GM18951 (cell line): Measurements from ENCODE around the gene CCNB1IP1.
"Not testable (repeated sequence)": the region's sequence is repeated elsewhere in the genome, so short reads cannot be mapped to it uniquely, and the experiment has no call there.

Experiments used
- POLR2A ChIP-seq: IDR thresholded peaks from 4 replicates; pipeline ENCODE4 v1.6.1; 2011; ENCODE audit warnings: mild to moderate bottlenecking; ENCODE audit not compliant: insufficient read length, insufficient read depth; ENCODE audit errors: extremely low read depth
- in situ Hi-C: fragments of 300-500 bp; cut with MboI; formaldehyde crosslinking; loops from one replicate; pipeline ENCODE4 v1.12.0; 2022; ENCODE audit warnings: low sequenced_read_pairs, mixed read lengths, inconsistent platforms; ENCODE audit not compliant: unreplicated experiment

The CCNB1IP1 gene

DNA sequence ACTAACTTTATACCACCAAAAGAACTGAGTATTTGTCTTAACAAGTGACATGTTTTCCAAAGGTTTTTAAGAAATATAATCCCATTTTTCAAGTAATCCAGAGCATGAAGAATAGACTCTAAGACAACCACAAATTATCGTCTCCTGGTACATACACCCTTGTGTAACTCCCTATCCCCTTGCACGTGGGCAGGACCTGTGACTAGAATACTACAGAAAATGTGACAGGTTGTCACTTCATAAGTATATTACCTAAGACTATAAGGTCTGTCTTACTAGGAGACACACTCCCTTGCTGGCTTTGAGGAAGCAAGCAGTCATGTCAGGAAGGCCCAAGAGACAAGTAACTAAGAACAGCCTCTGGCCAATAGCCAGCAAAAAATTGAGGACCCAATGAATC, 19.1 kb downstream of the CCNB1IP1 start:
- in situ Hi-C loops = no loop called here
- TF ChIP-seq POLR2A = no peak

DNA sequence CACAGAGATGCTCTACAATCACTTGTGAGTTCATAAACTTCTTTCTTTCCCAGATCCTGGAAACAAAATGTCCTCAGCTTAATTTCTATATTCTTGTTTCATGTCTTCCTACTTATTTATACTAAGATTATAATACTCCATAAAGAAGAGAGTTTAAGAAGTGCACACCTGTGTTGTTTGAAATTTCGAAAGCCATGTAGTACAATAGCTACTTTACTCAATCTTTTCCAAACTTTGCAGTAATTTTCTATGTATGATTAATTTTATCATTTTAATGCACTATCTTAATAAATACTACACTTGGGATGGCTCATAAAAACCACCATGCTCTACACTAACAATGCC, 27.0 kb downstream of the CCNB1IP1 start:
- in situ Hi-C loops = no loop called here
- TF ChIP-seq POLR2A = no peak

DNA sequence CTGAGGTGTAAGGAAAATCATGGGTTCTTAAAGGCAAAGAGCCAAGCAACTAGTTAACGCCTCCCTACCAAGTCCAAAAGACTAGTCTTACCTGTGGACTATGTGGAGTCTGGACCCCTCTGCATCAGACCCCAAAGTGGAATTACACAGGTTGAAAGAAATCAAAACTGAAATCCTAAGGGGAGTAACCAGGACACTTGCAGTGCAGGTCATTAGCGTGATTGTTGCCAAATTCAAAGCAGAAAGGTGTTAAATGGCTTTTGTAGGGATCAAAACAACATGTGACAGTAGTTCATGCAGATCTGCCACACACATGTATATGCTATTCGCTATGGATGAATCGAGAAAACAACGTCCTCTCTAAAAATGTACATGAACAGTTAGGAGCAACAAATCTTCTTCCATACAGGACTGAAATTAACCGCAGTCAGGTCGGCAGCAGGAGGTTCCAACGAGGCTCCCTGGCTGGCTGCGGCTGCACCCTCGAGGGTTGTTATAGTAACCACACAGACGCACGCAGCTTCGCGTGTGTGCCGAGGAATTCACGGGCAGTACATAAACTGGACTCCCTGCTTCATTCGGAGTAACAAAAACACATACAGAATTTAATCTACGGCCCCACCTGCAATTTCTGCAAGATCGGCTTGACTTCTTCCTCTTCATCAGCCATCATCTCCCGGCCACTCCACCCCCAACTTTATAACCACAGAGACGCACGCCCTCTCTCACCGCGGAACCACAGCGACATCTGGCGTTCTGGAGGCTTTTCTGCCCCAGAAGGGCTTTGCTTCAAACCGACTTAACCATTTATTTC, 27.6 kb downstream of the CCNB1IP1 start, which contains the start of gene TTC5:
TSS of gene TTC5 (minus strand) at position 687 of the 814 bp plus-strand sequence. CDS start at position 673, 14 bp downstream.
- TF ChIP-seq POLR2A = peak; percentile 56
- in situ Hi-C loops = no loop called here

DNA sequence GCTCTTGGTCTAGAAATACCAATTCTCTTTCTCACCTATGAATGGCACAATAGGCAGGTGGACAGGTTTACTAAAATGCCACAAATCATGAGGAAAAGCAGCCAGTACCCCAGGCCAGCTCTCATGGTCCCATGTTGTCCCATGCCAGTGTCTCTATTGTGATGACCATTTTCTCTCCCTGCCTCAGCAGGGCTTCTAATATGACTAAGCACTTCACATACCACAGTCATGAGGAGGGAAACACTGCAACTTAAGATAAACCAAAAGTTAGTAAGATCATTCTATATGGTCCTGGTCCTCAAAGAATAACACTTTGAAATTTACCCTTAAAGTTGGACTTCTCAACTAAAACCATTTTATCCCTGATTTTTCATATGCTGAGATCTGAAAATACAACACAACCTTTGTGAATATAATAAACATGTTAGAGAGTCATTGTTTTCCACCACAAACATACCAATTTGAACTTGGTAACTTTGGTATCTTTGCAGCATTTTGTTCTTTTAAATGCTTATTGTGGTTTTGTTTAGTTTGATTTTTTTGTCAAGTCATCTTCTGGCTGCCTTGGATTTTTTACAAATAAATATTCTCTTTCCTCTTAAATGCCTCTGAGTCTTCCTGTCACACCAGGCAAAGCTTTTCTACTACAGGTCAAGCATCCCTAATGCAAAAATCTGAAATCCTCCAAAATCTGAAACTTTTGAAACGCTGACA, 30.9 kb downstream of the CCNB1IP1 start:
- in situ Hi-C loops = no loop called here
- no peak for TF ChIP-seq POLR2A

DNA sequence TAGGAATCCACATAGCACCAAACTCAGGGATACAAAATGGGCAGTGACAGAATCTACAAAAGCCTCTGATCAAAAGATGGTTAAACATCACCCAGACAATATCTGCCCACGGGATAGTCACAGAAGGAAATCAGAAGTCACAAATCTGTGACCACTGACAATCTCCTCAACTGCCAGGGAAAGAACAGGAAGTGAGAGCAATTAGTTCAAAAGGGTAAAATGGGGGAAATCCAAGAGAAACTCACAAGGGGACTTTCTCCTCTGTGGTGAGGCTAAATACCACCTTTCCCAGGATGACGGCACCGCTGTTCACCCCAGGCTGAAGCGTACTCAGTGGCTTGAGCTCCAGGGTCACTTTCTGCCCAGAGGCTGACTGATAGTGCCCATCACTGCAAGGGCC, 38.0 kb downstream of the CCNB1IP1 start:
- in situ Hi-C loops = no loop called here
- TF ChIP-seq POLR2A = no peak

DNA sequence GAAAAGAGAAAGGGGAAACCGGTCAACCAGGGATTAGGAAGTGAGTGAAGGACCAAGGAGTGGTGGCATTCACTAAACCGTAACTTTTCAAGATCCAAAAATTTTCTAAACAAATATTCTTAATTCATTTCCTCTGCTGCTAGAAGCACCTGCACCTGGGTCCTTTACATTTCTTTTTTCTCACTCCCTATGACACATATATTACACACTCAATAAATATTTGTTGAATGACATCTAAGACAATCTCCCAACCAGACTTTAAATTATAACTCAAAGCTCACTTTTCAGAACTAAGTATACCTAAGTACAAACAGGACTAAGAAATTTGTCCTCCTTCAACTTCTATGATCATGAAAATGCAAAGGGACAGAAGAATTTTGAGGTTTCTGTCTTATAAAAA, 38.4 kb downstream of the CCNB1IP1 start:
- in situ Hi-C loops = no loop called here

DNA sequence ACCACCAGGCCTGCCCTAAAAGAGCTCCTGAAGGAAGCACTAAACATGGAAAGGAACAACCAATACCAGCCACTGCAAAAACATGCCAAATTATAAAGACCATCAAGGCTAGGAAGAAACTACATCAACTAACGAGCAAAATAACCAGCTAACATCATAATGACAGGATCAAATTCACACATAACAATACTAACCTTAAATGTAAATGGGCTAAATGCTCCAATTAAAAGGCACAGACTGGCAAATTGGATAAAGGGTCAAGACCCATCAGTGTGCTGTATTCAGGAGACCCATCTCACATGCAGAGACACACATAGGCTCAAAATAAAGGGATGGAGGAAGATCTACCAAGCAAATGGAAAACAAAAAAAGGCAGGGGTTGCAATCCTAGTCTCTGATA, 51.1 kb downstream of the CCNB1IP1 start:
- in situ Hi-C loops = not testable (repeated sequence)

More for the DNA sequence above, 38.4 kb downstream of the CCNB1IP1 start:
- TF ChIP-seq POLR2A = no peak

DNA sequence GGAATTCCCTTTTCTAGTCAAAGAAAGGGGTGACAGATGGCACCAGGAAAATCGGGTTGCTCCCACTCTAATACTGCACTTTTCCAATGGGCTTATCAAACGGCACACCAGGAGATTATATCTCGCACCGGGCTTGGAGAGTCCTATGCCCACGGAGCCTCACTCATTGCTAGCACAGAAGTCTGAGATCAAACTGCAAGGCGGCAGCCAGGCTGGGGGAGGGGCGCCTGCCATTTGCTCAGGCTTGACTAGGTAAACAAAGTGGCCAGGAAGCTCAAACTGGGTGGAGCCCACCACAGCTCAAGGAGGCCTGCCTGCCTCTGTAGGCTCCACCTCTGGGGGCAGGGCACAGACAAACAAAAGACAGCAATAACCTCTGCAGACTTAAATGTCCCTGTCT, 52.8 kb downstream of the CCNB1IP1 start:
- in situ Hi-C loops = not testable (repeated sequence)

DNA sequence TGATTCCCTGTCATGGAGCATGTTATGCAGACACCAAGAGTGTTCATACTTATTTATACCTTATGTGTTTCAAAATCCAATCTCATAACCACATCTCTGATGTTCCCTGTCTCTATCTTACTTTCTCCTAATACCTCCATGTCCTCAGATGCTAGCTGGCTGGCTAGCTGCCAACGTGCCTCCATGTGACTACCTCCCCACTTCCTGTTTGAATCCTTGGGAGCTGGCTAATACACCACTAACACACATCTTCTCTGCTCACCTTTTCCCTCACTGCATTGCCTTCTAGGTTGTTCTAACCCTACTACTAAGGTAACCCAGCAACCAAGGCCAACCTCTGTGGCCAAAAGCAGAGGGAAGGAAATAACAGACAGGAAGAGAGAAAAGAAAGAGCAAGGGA, 54.7 kb downstream of the CCNB1IP1 start:
- in situ Hi-C loops = no loop called here
- TF ChIP-seq POLR2A = no peak

DNA sequence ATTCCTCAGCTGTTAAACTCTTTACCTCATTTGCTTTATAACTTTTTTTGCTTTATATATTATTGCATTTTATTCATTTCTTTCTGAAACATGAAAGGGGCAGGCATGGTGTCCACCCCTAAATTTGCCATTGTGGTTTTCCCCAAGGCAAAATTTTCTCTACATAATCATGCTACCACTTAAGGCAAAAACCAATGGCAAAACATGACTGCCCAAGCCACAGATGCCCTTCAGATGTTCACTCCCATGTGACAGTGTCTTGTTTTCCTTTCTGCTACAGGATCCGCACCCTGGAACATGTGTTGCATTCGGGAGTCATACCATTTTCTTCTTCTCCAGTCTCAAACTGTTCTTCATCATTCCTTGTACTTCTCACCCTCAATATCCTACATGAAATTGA, 55.7 kb downstream of the CCNB1IP1 start:
- in situ Hi-C loops = no loop called here

DNA sequence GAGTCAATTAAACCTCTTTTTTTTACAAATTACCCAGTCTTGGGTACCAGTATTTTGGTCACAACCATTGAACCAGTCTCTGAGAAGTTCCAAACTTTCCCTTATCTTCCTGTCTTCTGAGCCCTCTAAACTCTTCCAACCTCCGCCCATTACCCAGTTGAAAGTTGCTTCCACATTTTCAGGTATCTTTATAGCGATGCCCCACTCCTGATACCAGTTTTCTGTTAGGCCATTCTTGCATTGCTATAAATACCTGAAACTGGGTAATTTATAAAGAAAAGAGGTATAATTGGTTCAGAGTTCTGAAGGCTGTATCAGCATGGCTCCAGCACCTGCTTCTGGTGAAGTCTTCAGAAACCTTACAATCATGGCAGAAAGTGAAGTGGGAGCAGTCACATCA, 59.0 kb downstream of the CCNB1IP1 start:
- no peak for TF ChIP-seq POLR2A
- in situ Hi-C loops = no loop called here

More for the DNA sequence above, 55.7 kb downstream of the CCNB1IP1 start:
- TF ChIP-seq POLR2A = no peak

DNA sequence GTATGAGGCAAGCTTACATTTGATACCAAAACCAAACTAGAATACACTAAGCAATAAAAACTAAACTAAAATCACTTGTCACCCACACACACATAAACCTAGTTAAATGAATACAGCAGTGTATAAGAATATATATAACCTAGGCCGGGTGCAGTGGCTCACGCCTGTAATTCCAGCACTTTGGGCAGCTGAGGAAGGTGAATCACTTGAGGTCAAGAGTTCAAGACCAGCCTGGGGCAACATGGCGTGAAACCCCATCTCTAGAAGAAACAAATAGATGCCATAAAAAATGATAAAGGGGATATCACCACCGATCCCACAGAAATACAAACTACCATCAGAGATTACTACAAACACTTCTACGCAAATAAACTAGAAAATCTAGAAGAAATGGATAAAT, 68.7 kb downstream of the CCNB1IP1 start:
- in situ Hi-C loops = not testable (repeated sequence)

DNA sequence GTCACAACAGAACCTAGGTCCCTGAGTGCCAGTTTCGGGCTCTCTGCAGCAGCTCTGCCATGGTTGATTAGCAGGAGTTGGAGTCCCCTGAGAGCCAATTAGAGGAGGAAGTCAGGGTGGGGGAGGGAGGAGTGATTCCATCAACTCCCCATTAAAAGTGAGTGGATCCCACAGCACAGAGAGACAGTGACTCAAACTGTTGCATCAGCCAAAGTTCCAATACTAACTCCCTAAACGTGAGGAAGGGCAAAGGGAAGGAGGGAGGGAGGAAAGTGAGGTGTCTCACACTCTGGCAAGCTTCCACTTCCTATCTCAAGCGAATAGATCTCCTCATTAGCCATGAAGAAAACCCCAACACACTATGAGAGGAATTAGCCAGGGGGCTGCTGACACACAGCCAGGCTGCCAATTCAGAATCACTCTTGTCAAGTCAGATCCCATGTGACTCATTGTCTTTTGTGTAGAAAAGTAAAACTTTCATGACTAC, 70.4 kb downstream of the CCNB1IP1 start:
- in situ Hi-C loops = no loop called here
- no peak for TF ChIP-seq POLR2A
